Measurements from ENCODE around the gene INHBC.

- TF ChIP-seq POLR2A (IDR thresholded peaks at IDR 0.05; ENCODE audit: low read length) (no peak), GATA1 (IDR thresholded peaks at IDR 0.05; ENCODE audit: low read depth, low read length) (no peak)
These were observed 46.2 kb upstream of the INHBC start for GRCh38 chr12:57388425-57388824.

Measured in erythroblast (primary cell).